ENCODE measurements around the gene DLEC1. TPM values are rescaled to one million over a fixed set of nuclear protein-coding genes. Genes with fewer than 3 reads are reported as not detected.
A peak's percentile ranks its signal among the peaks of the same experiment; 100 is the strongest.
"Not testable (repeated sequence)": the region's sequence is repeated elsewhere in the genome, so short reads cannot be mapped to it uniquely, and the experiment has no call there.

The DLEC1 gene
- total and polyA plus RNA-seq, 5 experiments from 2014 or later, result 0.31 to 5.2 (median 0.37) TPM

- peak in 1 of 10 donors; percentile 47 for DNase-seq
Observed at GRCh38 chr3:38126121-38126892, 87.3 kb downstream of the DLEC1 start.

GRCh38 chr3:38127611-38128302, 88.7 kb downstream of the DLEC1 start:
- POLR2A ChIA-PET, result interaction anchor here (0.8 to 1.6 kb wide), 2 partner anchors 9 to 37 kb away, joined by 3 to 5 read pairs; partner anchors contain the start of genes ACAA1 and OXSR1
- Mint-ChIP-seq H3K9me3 (no peaks in the 10 kb centered on the region), H3K27ac (peak overlapping the region in 6 of 10 donors; percentile 56 to 84 (median 64)), H3K36me3 (peaks cover 0 to 91% (median 6%) of the 10 kb centered on the region in 3 donors), H3K4me3 (no peak overlapping the region), H3K4me1 (peaks cover 11 to 38% (median 19%) of the 10 kb centered on the region in 4 donors), H3K27me3 (no peaks in the 10 kb centered on the region)
- no peak for ATAC-seq
- DNase-seq, result peak in 1 of 10 donors; percentile 28

More at GRCh38 chr3:38126121-38126892, 87.3 kb downstream of the DLEC1 start:
- peaks cover 5 to 30% (median 12%) of the 10 kb centered on the region in 4 donors for H3K4me1 Mint-ChIP-seq
- no peak for ATAC-seq
- peaks cover 0 to 89% (median 6%) of the 10 kb centered on the region in 3 donors for H3K36me3 Mint-ChIP-seq
- no peaks in the 10 kb centered on the region for H3K9me3 Mint-ChIP-seq
- no peaks in the 10 kb centered on the region for H3K27me3 Mint-ChIP-seq
- peak overlapping the region in 7 of 10 donors; percentile 25 to 67 (median 43) for H3K27ac Mint-ChIP-seq
- POLR2A ChIA-PET, result interaction anchor here (0.6 to 1.4 kb wide), 2 partner anchors 14 to 77 kb away, joined by 6 to 10 read pairs; no protein-coding TSS in a partner anchor
- no peak overlapping the region for H3K4me3 Mint-ChIP-seq

GRCh38 chr3:38128303-38128655, 89.3 kb downstream of the DLEC1 start:
- Mint-ChIP-seq H3K4me1 (peaks cover 15 to 44% (median 24%) of the 10 kb centered on the region in 4 donors), H3K27me3 (no peaks in the 10 kb centered on the region), H3K27ac (peak overlapping the region in 3 of 10 donors; percentile 15 to 64 (median 48)), H3K4me3 (no peak overlapping the region), H3K36me3 (peaks cover 0 to 91% (median 6%) of the 10 kb centered on the region in 3 donors), H3K9me3 (no peaks in the 10 kb centered on the region)
- ATAC-seq (no peak), DNase-seq (peak in 1 of 10 donors; percentile 28)
- POLR2A ChIA-PET, result interaction anchor here (0.8 to 1.6 kb wide), 3 partner anchors 9 to 37 kb away, joined by 3 to 5 read pairs (median 5); partner anchors contain the start of genes ACAA1 and OXSR1

- H3K36me3 Mint-ChIP-seq, result peaks cover 0 to 91% (median 6%) of the 10 kb centered on the region in 3 donors
- peak overlapping the region in 7 of 10 donors; percentile 22 to 75 (median 46) for H3K27ac Mint-ChIP-seq
- POLR2A ChIA-PET, result interaction anchor here (1.6 kb wide), 2 partner anchors 8 to 36 kb away, joined by 5 read pairs; partner anchors contain the start of genes ACAA1 and OXSR1
- H3K27me3 Mint-ChIP-seq, result no peaks in the 10 kb centered on the region
- H3K4me3 Mint-ChIP-seq, result peak overlapping the region in 1 of 10 donors; percentile 4
- H3K9me3 Mint-ChIP-seq, result no peaks in the 10 kb centered on the region
- DNase-seq (peak in 1 of 10 donors; percentile 57), ATAC-seq (no peak)
- H3K4me1 Mint-ChIP-seq, result peaks cover 17 to 51% (median 28%) of the 10 kb centered on the region in 4 donors
Observed at GRCh38 chr3:38129058-38129457, 90.0 kb downstream of the DLEC1 start.

GRCh38 chr3:38130631-38131065, 91.6 kb downstream of the DLEC1 start:
- no peaks in the 10 kb centered on the region for H3K27me3 Mint-ChIP-seq
- H3K36me3 Mint-ChIP-seq, result peaks cover 0 to 87% (median 2%) of the 10 kb centered on the region in 3 donors
- peak overlapping the region; percentile 11 to 87 (median 66) for H3K27ac Mint-ChIP-seq
- ATAC-seq, result no peak
- peaks cover 23 to 59% (median 39%) of the 10 kb centered on the region in 4 donors for H3K4me1 Mint-ChIP-seq
- POLR2A ChIA-PET, result interaction anchor here (1.0 kb wide), 1 partner anchor 34 kb away, joined by 3 read pairs; the partner anchor contains the start of gene OXSR1
- no peak for DNase-seq
- H3K9me3 Mint-ChIP-seq, result no peaks in the 10 kb centered on the region
- H3K4me3 Mint-ChIP-seq, result no peak overlapping the region

- peaks cover 30 to 64% (median 46%) of the 10 kb centered on the region in 4 donors for H3K4me1 Mint-ChIP-seq
- H3K27ac Mint-ChIP-seq, result peak overlapping the region in 7 of 10 donors; percentile 10 to 75 (median 48)
- H3K27me3 Mint-ChIP-seq, result no peaks in the 10 kb centered on the region
- H3K9me3 Mint-ChIP-seq, result no peaks in the 10 kb centered on the region
- no peak for ATAC-seq
- H3K4me3 Mint-ChIP-seq, result no peak overlapping the region
- peaks cover 0 to 75% (median 0%) of the 10 kb centered on the region in 3 donors for H3K36me3 Mint-ChIP-seq
- POLR2A ChIA-PET, result interaction anchor here (0.5 to 1.0 kb wide), 2 partner anchors 33 to 96 kb away, joined by 3 read pairs; partner anchors contain the start of gene OXSR1
- DNase-seq, result peak in 1 of 10 donors; percentile 44
Observed at GRCh38 chr3:38131621-38132369, 92.8 kb downstream of the DLEC1 start.

- POLR2A ChIA-PET, result no interaction called here
- Mint-ChIP-seq H3K9me3 (no peaks in the 10 kb centered on the region), H3K27ac (peak overlapping the region in 9 of 10 donors; percentile 26 to 92 (median 63)), H3K36me3 (peaks cover 0 to 62% (median 0%) of the 10 kb centered on the region in 3 donors), H3K4me3 (no peak overlapping the region), H3K4me1 (peaks cover 36 to 66% (median 56%) of the 10 kb centered on the region in 4 donors), H3K27me3 (no peaks in the 10 kb centered on the region)
- ATAC-seq (no peak), DNase-seq (no peak)
Observed at GRCh38 chr3:38133209-38133556, 94.2 kb downstream of the DLEC1 start.

- Mint-ChIP-seq H3K36me3 (peaks cover 0 to 57% (median 0%) of the 10 kb centered on the region in 3 donors), H3K27ac (peak overlapping the region in 8 of 10 donors; percentile 23 to 97 (median 60)), H3K9me3 (no peaks in the 10 kb centered on the region), H3K4me3 (peak overlapping the region in 5 of 10 donors; percentile 30 to 72 (median 34)), H3K27me3 (no peaks in the 10 kb centered on the region), H3K4me1 (peaks cover 39 to 68% (median 60%) of the 10 kb centered on the region in 4 donors)
- POLR2A ChIA-PET, result interaction anchor here (0.5 kb wide), 1 partner anchor 32 kb away, joined by 3 read pairs; no protein-coding TSS in a partner anchor
- ATAC-seq, result no peak
- peak in 1 of 10 donors; percentile 44 for DNase-seq
Observed at GRCh38 chr3:38133557-38134405, 94.8 kb downstream of the DLEC1 start.

GRCh38 chr3:38134517-38135143, 95.6 kb downstream of the DLEC1 start:
- Mint-ChIP-seq H3K27ac (peak overlapping the region in 9 of 10 donors; percentile 1 to 97 (median 86)), H3K4me3 (peak overlapping the region in 9 of 10 donors; percentile 90 to 100 (median 95)), H3K36me3 (peaks cover 0 to 49% (median 0%) of the 10 kb centered on the region in 3 donors), H3K4me1 (peaks cover 40 to 69% (median 65%) of the 10 kb centered on the region in 4 donors)
- ATAC-seq, H3K27me3 Mint-ChIP-seq, POLR2A ChIA-PET, H3K9me3 Mint-ChIP-seq, DNase-seq: not testable (repeated sequence)

- Mint-ChIP-seq H3K4me3 (peak overlapping the region; percentile 85 to 100 (median 95)), H3K36me3 (peaks cover 0 to 44% (median 0%) of the 10 kb centered on the region in 3 donors), H3K27ac (peak overlapping the region; percentile 85 to 97 (median 88)), H3K4me1 (peaks cover 44 to 77% (median 69%) of the 10 kb centered on the region in 4 donors)
- DNase-seq, result peak in 7 of 10 donors; percentile 24 to 69 (median 49)
- POLR2A ChIA-PET, result interaction anchor here (1.4 to 7.5 kb wide), 3 partner anchors 7 to 320 kb away, joined by 4 to 192 read pairs (median 5); partner anchors contain the start of gene OXSR1
- not testable (repeated sequence) for H3K9me3 Mint-ChIP-seq, H3K27me3 Mint-ChIP-seq, ATAC-seq
Observed at GRCh38 chr3:38135621-38136277, 96.7 kb downstream of the DLEC1 start.
